Hepatocyte (in vitro differentiated cells): ENCODE results near the gene MSLN. TPM values are rescaled to one million over a fixed set of nuclear protein-coding genes. Genes with fewer than 3 reads are reported as not detected.

Experiments used
- DNase-seq: peaks from one replicate; pipeline ENCODE4 v3.0.0-alpha.2; 2016; ENCODE audit warnings: low spot score
- H2AFZ ChIP-seq: fragments of 200-600 bp; sonication (generic); 2 replicates; pipeline ENCODE4 v1.6.0; 2016; ENCODE audit warnings: antibody characterized with exemption, mild to moderate bottlenecking
- H3K27ac ChIP-seq: fragments of 200-600 bp; sonication (generic); 2 replicates; pipeline ENCODE4 v1.5.1; 2016; ENCODE audit warnings: mild to moderate bottlenecking
- H3K27me3 ChIP-seq: fragments of 200-600 bp; sonication (generic); 2 replicates; pipeline ENCODE4 v1.6.1; 2016
- H3K36me3 ChIP-seq: fragments of 200-600 bp; sonication (generic); replicated peaks from 2 replicates; pipeline ENCODE4 v1.5.1; 2016; ENCODE audit warnings: low read depth; ENCODE audit not compliant: insufficient read depth
- H3K4me1 ChIP-seq: fragments of 200-600 bp; sonication (generic); 2 replicates; pipeline ENCODE4 v1.5.1; 2016; ENCODE audit warnings: mild to moderate bottlenecking, moderate library complexity; ENCODE audit not compliant: insufficient read depth
- H3K4me2 ChIP-seq: fragments of 200-600 bp; sonication (generic); 2 replicates; pipeline ENCODE4 v1.6.0; 2016
- H3K4me3 ChIP-seq: fragments of 200-600 bp; sonication (generic); 2 replicates; pipeline ENCODE4 v1.5.1; 2016; ENCODE audit warnings: mild to moderate bottlenecking
- H3K79me2 ChIP-seq: fragments of 200-600 bp; sonication (generic); 2 replicates; pipeline ENCODE4 v1.6.0; 2017; ENCODE audit warnings: mild to moderate bottlenecking
- H3K9me2 ChIP-seq: fragments of 200-600 bp; sonication (generic); replicated peaks from 2 replicates; pipeline ENCODE4 v1.6.0; 2017; ENCODE audit warnings: mild to moderate bottlenecking; ENCODE audit not compliant: insufficient read depth
- H3K9me3 ChIP-seq: fragments of 200-600 bp; sonication (generic); 2 replicates; pipeline ENCODE4 v1.5.1; 2016; ENCODE audit warnings: low read depth, mild to moderate bottlenecking
- H4K20me1 ChIP-seq: fragments of 200-600 bp; sonication (generic); 2 replicates; pipeline ENCODE4 v1.6.0; 2016; ENCODE audit warnings: mild to moderate bottlenecking; ENCODE audit not compliant: insufficient read depth, poor library complexity, severe bottlenecking
- CTCF ChIP-seq: fragments of 200-600 bp; sonication (generic); IDR thresholded peaks from 2 replicates; pipeline ENCODE4 v1.5.1; 2016; ENCODE audit warnings: antibody characterized with exemption, mild to moderate bottlenecking; ENCODE audit not compliant: poor library complexity
- EZH2 ChIP-seq: fragments of 200-600 bp; sonication (generic); IDR thresholded peaks from 2 replicates; pipeline ENCODE4 v1.6.1; 2016; ENCODE audit warnings: antibody characterized with exemption, mild to moderate bottlenecking, borderline replicate concordance
- EZH2phosphoT487 ChIP-seq: fragments of 200-600 bp; sonication (generic); IDR thresholded peaks from one replicate; pipeline ENCODE4 v1.6.1; 2018; ENCODE audit warnings: antibody characterized with exemption, mild to moderate bottlenecking, low read depth, moderate library complexity; ENCODE audit not compliant: unreplicated experiment, severe bottlenecking
- WGBS: methylation state at CpG from one replicate; pipeline ENCODE4 v1.1.6; 2016; ENCODE audit warnings: low lambda C conversion rate; ENCODE audit errors: missing lambda C conversion rate; 5-methylcytosine and 5-hydroxymethylcytosine counted together
- polyA plus RNA-seq: library from polyadenylated mRNA; unstranded; fragments of >200 nt; fragmentation: Nextera tagmentation; extraction: Ambion mirVana; gene quantifications from 2 replicates; pipeline ENCODE4 v1.2.1, GENCODE V29; 2016
- total RNA-seq: library from RNA; depleted of rRNA; stranded (reverse); fragments of >200 nt; gene quantifications from 2 replicates; pipeline ENCODE4 v1.2.3, GENCODE V29; 2014

The MSLN gene
- total and polyA plus RNA-seq, 2 experiments from 2014 or later, result 2.4 to 8.0 TPM

GRCh38 chr16:800834-801511 lies 40.4 kb downstream of the MSLN start:
- 36% methylated on average over 17 of the region's 17 CpGs for WGBS
- Histone ChIP-seq H4K20me1 (no peaks in the 10 kb centered on the region), H3K9me3 (no peaks in the 10 kb centered on the region), H3K4me1 (peaks cover 4% of the 10 kb centered on the region), H2AFZ (no peak overlapping the region), H3K4me3 (no peak overlapping the region), H3K27ac (no peak overlapping the region), H3K4me2 (peak overlapping the region; percentile 74), H3K27me3 (peaks cover 50% of the 10 kb centered on the region), H3K36me3 (no peaks in the 10 kb centered on the region), H3K9me2 (no peaks in the 10 kb centered on the region), H3K79me2 (no peaks in the 10 kb centered on the region)
- no peak for DNase-seq
- TF ChIP-seq CTCF (no peak), EZH2 (no peak), EZH2phosphoT487 (no peak)

- no peak overlapping the region for H2AFZ ChIP-seq
- no peaks in the 10 kb centered on the region for H3K9me2 ChIP-seq
- no peak overlapping the region for H3K4me2 ChIP-seq
- peaks cover 50% of the 10 kb centered on the region for H3K27me3 ChIP-seq
- no peak for DNase-seq
- H4K20me1 ChIP-seq, result no peaks in the 10 kb centered on the region
- TF ChIP-seq EZH2phosphoT487 (no peak), CTCF (no peak), EZH2 (no peak)
- no peaks in the 10 kb centered on the region for H3K36me3 ChIP-seq
- H3K79me2 ChIP-seq, result peaks cover 5% of the 10 kb centered on the region
- H3K4me1 ChIP-seq, result peaks cover 4% of the 10 kb centered on the region
- WGBS, result 69% methylated on average over 21 of the region's 22 CpGs
- H3K9me3 ChIP-seq, result no peaks in the 10 kb centered on the region
- H3K27ac ChIP-seq, result no peak overlapping the region
- no peak overlapping the region for H3K4me3 ChIP-seq
Measured at GRCh38 chr16:801584-802363, 41.2 kb downstream of the MSLN start.

- 76% methylated on average over 7 of the region's 7 CpGs for WGBS
- no peak for DNase-seq
- H3K4me2 ChIP-seq, result no peak overlapping the region
- no peaks in the 10 kb centered on the region for H3K36me3 ChIP-seq
- H4K20me1 ChIP-seq, result no peaks in the 10 kb centered on the region
- H3K4me3 ChIP-seq, result no peak overlapping the region
- no peak for TF ChIP-seq EZH2
- H3K27ac ChIP-seq, result no peak overlapping the region
- H2AFZ ChIP-seq, result no peak overlapping the region
- H3K9me3 ChIP-seq, result no peaks in the 10 kb centered on the region
- H3K79me2 ChIP-seq, result peaks cover 5% of the 10 kb centered on the region
- peaks cover 4% of the 10 kb centered on the region for H3K4me1 ChIP-seq
- H3K27me3 ChIP-seq, result peaks cover 50% of the 10 kb centered on the region
- H3K9me2 ChIP-seq, result no peaks in the 10 kb centered on the region
Measured at GRCh38 chr16:802461-802860, 41.9 kb downstream of the MSLN start.
